Measurements from ENCODE around the gene IFT172. TPM values are rescaled to one million over a fixed set of nuclear protein-coding genes. Genes with fewer than 3 reads are reported as not detected.

The IFT172 gene

DNA sequence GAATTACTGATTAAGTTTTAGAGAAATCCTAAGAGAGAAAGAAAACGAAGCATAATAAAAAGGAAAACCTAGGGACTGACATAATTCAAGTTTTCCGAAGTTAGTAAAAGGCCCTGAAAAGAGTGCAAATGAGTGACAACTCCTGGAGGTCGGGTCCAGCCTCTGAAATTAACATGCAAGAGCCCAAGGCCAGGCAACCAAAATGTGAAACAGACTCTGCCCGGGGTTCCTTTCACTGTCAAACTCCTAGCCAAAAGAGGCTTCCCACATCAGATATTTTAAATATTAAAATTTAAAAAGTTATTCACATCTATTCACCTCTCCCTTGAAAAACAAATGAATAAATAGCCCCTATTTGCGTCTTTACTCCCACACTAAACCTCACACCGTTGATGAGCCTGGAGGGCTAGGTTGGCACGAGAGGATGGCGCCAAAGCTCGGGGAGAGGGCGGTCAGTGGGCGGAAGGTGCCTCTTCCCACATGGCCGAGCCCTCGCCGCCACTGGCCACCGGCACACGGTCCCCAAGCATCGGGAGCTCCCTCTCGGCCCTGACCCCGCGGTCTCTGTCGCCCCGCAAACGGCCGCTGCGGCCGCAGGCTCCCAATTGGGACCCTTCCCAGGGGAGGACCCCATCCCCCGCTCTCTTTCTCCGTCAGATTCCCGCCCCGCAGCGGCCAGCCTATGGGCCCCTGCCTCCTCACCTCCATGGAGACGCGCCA lies 80.8 kb downstream of the IFT172 start:
- Histone ChIP-seq H2BK120ac (ENCODE audit: low read depth, low read length) (no peak overlapping the region), H2BK5ac (ENCODE audit: low read length) (no peak overlapping the region), H3K79me2 (ENCODE audit: control insufficient read depth, insufficient read depth, low read length) (peaks cover 44% of the 10 kb centered on the region), H2BK15ac (replicated peaks; ENCODE audit: low read depth) (no peak overlapping the region), H3K9ac (ENCODE audit: low read length) (peak overlapping the region; percentile 92), H4K8ac (ENCODE audit: low read depth, low read length) (peak overlapping the region; percentile 60), H3K36me3 (ENCODE audit: control insufficient read depth, insufficient read depth, low read length) (no peaks in the 10 kb centered on the region), H3K18ac (ENCODE audit: low read length) (peak overlapping the region; percentile 43), H3K27me3 (ENCODE audit: insufficient read depth, low read length, poor library complexity) (no peaks in the 10 kb centered on the region), H3K4me3 (ENCODE audit: low read length) (peak overlapping the region; percentile 83), H2AK5ac (ENCODE audit: low read length) (peak overlapping the region; percentile 50), H3K4me1 (ENCODE audit: control insufficient read depth, low read depth, low read length) (no peaks in the 10 kb centered on the region), H3K23ac (ENCODE audit: low read length) (peak overlapping the region; percentile 72), H3K4me2 (ENCODE audit: low read length) (peak overlapping the region; percentile 68), H3K56ac (ENCODE audit: low read length) (peak overlapping the region; percentile 94), H3K27ac (ENCODE audit: low read depth, low read length) (peak overlapping the region; percentile 75), H3K4ac (ENCODE audit: low read depth, low read length) (no peak overlapping the region), H3K79me1 (ENCODE audit: low read length) (no peaks in the 10 kb centered on the region), H4K5ac (ENCODE audit: low read length) (no peak overlapping the region)
- no CpG with 5 or more reads among the region's 33 CpGs for WGBS (ENCODE audit: extremely low coverage, insufficient coverage, low lambda C conversion rate)
- peak; percentile 25 for DNase-seq

GRCh38 chr2:27407798-27408491 lies 81.6 kb downstream of the IFT172 start:
- WGBS (ENCODE audit: extremely low coverage, insufficient coverage, low lambda C conversion rate): 100% methylated on average over 1 of the region's 16 CpGs
- peak overlapping the region; percentile 50 for H3K9ac ChIP-seq (ENCODE audit: low read length)
- H2BK15ac ChIP-seq (replicated peaks; ENCODE audit: low read depth): no peak overlapping the region
- H3K27ac ChIP-seq (ENCODE audit: low read depth, low read length): no peak overlapping the region
- H3K23ac ChIP-seq (ENCODE audit: low read length): no peak overlapping the region
- H3K4me3 ChIP-seq (ENCODE audit: low read length): peak overlapping the region; percentile 1
- peak; percentile 90 for DNase-seq
- H3K4ac ChIP-seq (ENCODE audit: low read depth, low read length): no peak overlapping the region
- no peak overlapping the region for H2AK5ac ChIP-seq (ENCODE audit: low read length)
- H2BK5ac ChIP-seq (ENCODE audit: low read length): no peak overlapping the region
- H4K8ac ChIP-seq (ENCODE audit: low read depth, low read length): no peak overlapping the region
- H3K27me3 ChIP-seq (ENCODE audit: insufficient read depth, low read length, poor library complexity): no peaks in the 10 kb centered on the region
- no peak overlapping the region for H3K18ac ChIP-seq (ENCODE audit: low read length)
- H3K4me2 ChIP-seq (ENCODE audit: low read length): peak overlapping the region; percentile 11
- no peaks in the 10 kb centered on the region for H3K4me1 ChIP-seq (ENCODE audit: control insufficient read depth, low read depth, low read length)
- peaks cover 51% of the 10 kb centered on the region for H3K79me2 ChIP-seq (ENCODE audit: control insufficient read depth, insufficient read depth, low read length)
- no peak overlapping the region for H4K5ac ChIP-seq (ENCODE audit: low read length)
- no peaks in the 10 kb centered on the region for H3K79me1 ChIP-seq (ENCODE audit: low read length)
- H2BK120ac ChIP-seq (ENCODE audit: low read depth, low read length): no peak overlapping the region
- no peaks in the 10 kb centered on the region for H3K36me3 ChIP-seq (ENCODE audit: control insufficient read depth, insufficient read depth, low read length)
- H3K56ac ChIP-seq (ENCODE audit: low read length): peak overlapping the region; percentile 17

DNA sequence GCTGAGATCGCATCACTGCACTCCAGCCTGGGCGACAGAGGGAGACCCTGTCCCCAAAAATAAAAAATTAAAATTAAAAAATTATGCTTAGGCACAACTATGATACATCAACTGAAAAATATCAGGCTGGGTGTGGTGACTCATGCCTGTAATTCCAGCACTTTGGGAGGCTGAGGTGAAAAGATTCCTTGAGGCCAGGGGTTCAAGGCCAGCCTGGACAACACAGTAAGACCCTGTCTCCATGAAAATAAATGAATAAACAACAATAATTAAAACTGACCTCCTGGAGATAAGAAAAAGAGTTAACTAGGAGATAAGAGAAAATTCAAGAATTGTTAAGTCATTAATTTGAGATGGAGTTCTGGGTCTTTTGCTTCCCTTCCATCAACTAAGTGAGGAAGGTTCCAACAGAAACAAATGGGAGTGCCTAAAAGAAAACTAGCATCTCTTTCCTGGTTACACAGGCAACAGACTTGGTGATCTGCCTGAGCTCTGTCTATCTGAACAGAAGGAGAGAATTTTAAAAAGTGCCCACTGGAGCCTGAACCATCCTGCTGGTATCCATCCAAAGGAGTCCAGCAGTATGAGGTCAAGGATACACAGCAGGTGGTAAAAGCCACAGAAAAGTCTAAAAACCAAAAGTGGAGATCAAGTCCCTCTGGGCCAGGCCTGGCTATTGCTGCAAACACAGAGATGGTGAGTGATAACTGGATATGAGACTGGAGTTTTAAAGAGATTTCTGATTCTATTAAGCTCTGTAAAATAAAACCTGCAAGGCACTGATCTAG lies 89.0 kb downstream of the IFT172 start:
- no peak overlapping the region for H3K4ac ChIP-seq (ENCODE audit: low read depth, low read length)
- H3K27me3 ChIP-seq (ENCODE audit: insufficient read depth, low read length, poor library complexity): no peaks in the 10 kb centered on the region
- WGBS (ENCODE audit: extremely low coverage, insufficient coverage, low lambda C conversion rate): no CpG with 5 or more reads among the region's 2 CpGs
- peaks cover 77% of the 10 kb centered on the region for H3K79me2 ChIP-seq (ENCODE audit: control insufficient read depth, insufficient read depth, low read length)
- H3K56ac ChIP-seq (ENCODE audit: low read length): no peak overlapping the region
- H3K79me1 ChIP-seq (ENCODE audit: low read length): peaks cover 3% of the 10 kb centered on the region
- H2BK15ac ChIP-seq (replicated peaks; ENCODE audit: low read depth): no peak overlapping the region
- no peak overlapping the region for H4K8ac ChIP-seq (ENCODE audit: low read depth, low read length)
- no peak overlapping the region for H2AK5ac ChIP-seq (ENCODE audit: low read length)
- H3K36me3 ChIP-seq (ENCODE audit: control insufficient read depth, insufficient read depth, low read length): peaks cover 2% of the 10 kb centered on the region
- no peak overlapping the region for H3K9ac ChIP-seq (ENCODE audit: low read length)
- no peaks in the 10 kb centered on the region for H3K4me1 ChIP-seq (ENCODE audit: control insufficient read depth, low read depth, low read length)
- H2BK120ac ChIP-seq (ENCODE audit: low read depth, low read length): no peak overlapping the region
- no peak overlapping the region for H4K5ac ChIP-seq (ENCODE audit: low read length)
- H3K4me3 ChIP-seq (ENCODE audit: low read length): no peak overlapping the region
- H3K18ac ChIP-seq (ENCODE audit: low read length): no peak overlapping the region
- no peak overlapping the region for H3K27ac ChIP-seq (ENCODE audit: low read depth, low read length)
- no peak overlapping the region for H3K23ac ChIP-seq (ENCODE audit: low read length)
- no peak for DNase-seq
- no peak overlapping the region for H3K4me2 ChIP-seq (ENCODE audit: low read length)
- H2BK5ac ChIP-seq (ENCODE audit: low read length): no peak overlapping the region

DNA sequence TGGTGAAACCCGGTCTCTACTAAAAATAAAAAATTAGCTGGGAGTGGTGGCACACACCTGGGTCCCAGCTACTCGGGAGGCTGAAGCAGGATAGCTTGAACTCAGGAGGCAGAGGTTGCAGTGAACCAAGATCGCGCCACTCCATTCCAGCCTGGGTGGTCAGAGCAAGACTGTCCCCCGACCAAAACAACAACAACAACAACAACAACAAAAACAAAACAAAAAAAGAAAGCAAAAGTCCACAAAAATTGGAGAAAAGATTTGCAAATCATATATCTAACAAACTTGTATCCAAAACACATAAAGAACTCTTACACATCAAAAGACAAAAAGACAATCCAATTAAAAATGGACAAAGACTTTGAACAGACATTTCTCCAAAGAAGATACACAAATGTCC lies 90.6 kb downstream of the IFT172 start:
- no peak overlapping the region for H3K9ac ChIP-seq (ENCODE audit: low read length)
- H3K4me2 ChIP-seq (ENCODE audit: low read length): no peak overlapping the region
- no peak overlapping the region for H2BK15ac ChIP-seq (replicated peaks; ENCODE audit: low read depth)
- no peak overlapping the region for H3K56ac ChIP-seq (ENCODE audit: low read length)
- no CpG with 5 or more reads among the region's 5 CpGs for WGBS (ENCODE audit: extremely low coverage, insufficient coverage, low lambda C conversion rate)
- no peak for DNase-seq
- H3K4me1 ChIP-seq (ENCODE audit: control insufficient read depth, low read depth, low read length): no peaks in the 10 kb centered on the region
- H3K79me2 ChIP-seq (ENCODE audit: control insufficient read depth, insufficient read depth, low read length): peaks cover 77% of the 10 kb centered on the region
- no peak overlapping the region for H3K4me3 ChIP-seq (ENCODE audit: low read length)
- no peak overlapping the region for H4K8ac ChIP-seq (ENCODE audit: low read depth, low read length)
- peaks cover 4% of the 10 kb centered on the region for H3K79me1 ChIP-seq (ENCODE audit: low read length)
- no peak overlapping the region for H3K23ac ChIP-seq (ENCODE audit: low read length)
- H3K18ac ChIP-seq (ENCODE audit: low read length): no peak overlapping the region
- no peak overlapping the region for H4K5ac ChIP-seq (ENCODE audit: low read length)
- H3K36me3 ChIP-seq (ENCODE audit: control insufficient read depth, insufficient read depth, low read length): peaks cover 2% of the 10 kb centered on the region
- no peak overlapping the region for H2BK120ac ChIP-seq (ENCODE audit: low read depth, low read length)
- no peaks in the 10 kb centered on the region for H3K27me3 ChIP-seq (ENCODE audit: insufficient read depth, low read length, poor library complexity)
- no peak overlapping the region for H2BK5ac ChIP-seq (ENCODE audit: low read length)
- H3K27ac ChIP-seq (ENCODE audit: low read depth, low read length): no peak overlapping the region
- no peak overlapping the region for H2AK5ac ChIP-seq (ENCODE audit: low read length)
- H3K4ac ChIP-seq (ENCODE audit: low read depth, low read length): no peak overlapping the region

Small RNA genes within 50 kb of the gene (small RNA-seq; reads per million reads assigned to genes)
- not detected for gene RNU6-986P (ENCODE audit: insufficient read depth)
